Measurements from ENCODE around the gene ERC2. TPM values are rescaled to one million over a fixed set of nuclear protein-coding genes. Genes with fewer than 3 reads are reported as not detected.

The ERC2 gene
- total RNA-seq, 1 experiment from 2014 or later, result 0.77 TPM

GRCh38 chr3:56291953-56292352, 176.3 kb downstream of the ERC2 start:
- Histone ChIP-seq H3K9me2 (replicated peaks; ENCODE audit: low read length) (no peaks in the 10 kb centered on the region), H3K9me3 (ENCODE audit: low read length) (no peaks in the 10 kb centered on the region), H3K4me1 (ENCODE audit: insufficient read depth, low read length) (no peaks in the 10 kb centered on the region), H3K27ac (ENCODE audit: low read length) (no peak overlapping the region), H3K4me2 (ENCODE audit: low read length) (no peak overlapping the region), H3K4me3 (ENCODE audit: low read length) (no peak overlapping the region), H3F3A (ENCODE audit: low read length, unreplicated experiment) (no peaks in the 10 kb centered on the region), H3K36me3 (ENCODE audit: low read depth, low read length) (no peaks in the 10 kb centered on the region), H4K20me1 (ENCODE audit: low read length) (no peaks in the 10 kb centered on the region), H3K79me2 (ENCODE audit: low read length) (no peaks in the 10 kb centered on the region), H2AFZ (ENCODE audit: low read length) (no peak overlapping the region), H3K9ac (ENCODE audit: low read length) (no peak overlapping the region), H3K27me3 (ENCODE audit: low read length) (peaks cover 20% of the 10 kb centered on the region; the same call in 1 of the 2 replicates)
- CTCF ChIA-PET, result no interaction called here
- no TSS peak for BruUV-seq (replicated peaks)
- no peak for TF ChIP-seq EZH2 (IDR thresholded peaks at IDR 0.05; ENCODE audit: low read length, unreplicated experiment)
- no peak for ATAC-seq
- intact Hi-C loops (cut with micrococcal nuclease), result no loop called here
- DNase-seq, result no peak
- POLR2A ChIA-PET (ENCODE audit: unreplicated experiment), result no interaction called here

GRCh38 chr3:56291244-56291680, 177.0 kb downstream of the ERC2 start:
- H3K9me2 ChIP-seq (replicated peaks; ENCODE audit: low read length), result no peaks in the 10 kb centered on the region
- no peaks in the 10 kb centered on the region for H3K79me2 ChIP-seq (ENCODE audit: low read length)
- DNase-seq, result no peak
- TF ChIP-seq CTCF (conservative IDR thresholded peaks at IDR 0.05; ENCODE audit: low read depth, low read length) (no peak), EZH2phosphoT487 (IDR thresholded peaks at IDR 0.05; ENCODE audit: borderline replicate concordance, low read length) (no peak), EZH2 (IDR thresholded peaks at IDR 0.05; ENCODE audit: low read length, unreplicated experiment) (no peak)
- H3K9ac ChIP-seq (ENCODE audit: low read length), result no peak overlapping the region
- ATAC-seq, result no peak
- H3K27me3 ChIP-seq (ENCODE audit: low read length), result peaks cover 20% of the 10 kb centered on the region; the same call in 1 of the 2 replicates
- no peak overlapping the region for H3K27ac ChIP-seq (ENCODE audit: low read length)
- H2AFZ ChIP-seq (ENCODE audit: low read length), result no peak overlapping the region
- no peaks in the 10 kb centered on the region for H3K9me3 ChIP-seq (ENCODE audit: low read length)
- H3F3A ChIP-seq (ENCODE audit: low read length, unreplicated experiment), result no peaks in the 10 kb centered on the region
- ChIA-PET CTCF (no interaction called here), POLR2A (ENCODE audit: unreplicated experiment) (no interaction called here)
- no peak overlapping the region for H3K4me3 ChIP-seq (ENCODE audit: low read length)
- no peaks in the 10 kb centered on the region for H4K20me1 ChIP-seq (ENCODE audit: low read length)
- no peaks in the 10 kb centered on the region for H3K36me3 ChIP-seq (ENCODE audit: low read depth, low read length)
- intact Hi-C loops (cut with micrococcal nuclease), result no loop called here
- H3K4me2 ChIP-seq (ENCODE audit: low read length), result no peak overlapping the region
- H3K4me1 ChIP-seq (ENCODE audit: insufficient read depth, low read length), result no peaks in the 10 kb centered on the region
- no TSS peak for BruUV-seq (replicated peaks)

GRCh38 chr3:56290374-56290773, 177.9 kb downstream of the ERC2 start:
- DNase-seq, result no peak
- Histone ChIP-seq H3K4me3 (ENCODE audit: low read length) (no peak overlapping the region), H3F3A (ENCODE audit: low read length, unreplicated experiment) (no peaks in the 10 kb centered on the region), H3K9me2 (replicated peaks; ENCODE audit: low read length) (no peaks in the 10 kb centered on the region), H3K4me1 (ENCODE audit: insufficient read depth, low read length) (no peaks in the 10 kb centered on the region), H3K4me2 (ENCODE audit: low read length) (no peak overlapping the region), H3K79me2 (ENCODE audit: low read length) (no peaks in the 10 kb centered on the region), H2AFZ (ENCODE audit: low read length) (no peak overlapping the region), H3K27ac (ENCODE audit: low read length) (no peak overlapping the region), H3K36me3 (ENCODE audit: low read depth, low read length) (no peaks in the 10 kb centered on the region), H3K9ac (ENCODE audit: low read length) (no peak overlapping the region), H3K9me3 (ENCODE audit: low read length) (no peaks in the 10 kb centered on the region), H3K27me3 (ENCODE audit: low read length) (peaks cover 17% of the 10 kb centered on the region; the same call in 1 of the 2 replicates), H4K20me1 (ENCODE audit: low read length) (no peaks in the 10 kb centered on the region)
- intact Hi-C loops (cut with micrococcal nuclease), result no loop called here
- no TSS peak for BruUV-seq (replicated peaks)
- POLR2A ChIA-PET (ENCODE audit: unreplicated experiment), result no interaction called here
- ATAC-seq, result no peak
- CTCF ChIA-PET, result no interaction called here
- TF ChIP-seq CTCF (conservative IDR thresholded peaks at IDR 0.05; ENCODE audit: low read depth, low read length) (no peak), EZH2phosphoT487 (IDR thresholded peaks at IDR 0.05; ENCODE audit: borderline replicate concordance, low read length) (no peak), EZH2 (IDR thresholded peaks at IDR 0.05; ENCODE audit: low read length, unreplicated experiment) (no peak)

All from PC-3 (cell line).